Liver (tissue), 9 donors: ENCODE measurements around the gene FAM120B. TPM values are rescaled to one million over a fixed set of nuclear protein-coding genes. Genes with fewer than 3 reads are reported as not detected.
"Not testable (repeated sequence)": the region's sequence is repeated elsewhere in the genome, so short reads cannot be mapped to it uniquely, and the experiment has no call there.

Experiments used
- DNase-seq: peaks from one replicate; pipeline ENCODE4 v3.0.0-alpha.2; 2017; ENCODE audit warnings: low spot score
- H3K27ac ChIP-seq, 2 donors: one replicate each; pipeline ENCODE4 v1.7.0; 2013; ENCODE audit warnings: inconsistent platforms in 2 of 2, low read length in 2 of 2, control low read depth in 1 of 2, low read depth in 1 of 2, mild to moderate bottlenecking in 1 of 2
- H3K27me3 ChIP-seq, 4 donors: one replicate each; pipeline versions ENCODE4 v1.6.1 to v1.7.0; 2013; ENCODE audit warnings: low read length in 3 of 4, inconsistent platforms in 1 of 4, mild to moderate bottlenecking in 1 of 4, moderate library complexity in 1 of 4; ENCODE audit not compliant: control insufficient read depth in 4 of 4, insufficient read depth in 4 of 4
- H3K36me3 ChIP-seq, 4 donors: one replicate each; pipeline versions ENCODE4 v1.6.1 to v1.7.0; 2013; ENCODE audit warnings: low read length in 3 of 4, mild to moderate bottlenecking in 3 of 4, low read depth in 1 of 4, moderate library complexity in 1 of 4; ENCODE audit not compliant: control insufficient read depth in 4 of 4, insufficient read depth in 3 of 4
- H3K4me1 ChIP-seq, 4 donors: one replicate each; pipeline versions ENCODE4 v1.6.1 to v1.7.0; 2013; ENCODE audit warnings: low read length in 3 of 4, mild to moderate bottlenecking in 3 of 4, moderate library complexity in 1 of 4; ENCODE audit not compliant: control insufficient read depth in 4 of 4, insufficient read depth in 4 of 4
- H3K4me3 ChIP-seq, 3 donors: one replicate each; pipeline versions ENCODE4 v1.6.1 to v1.7.0; 2013; ENCODE audit warnings: low read length in 3 of 3, control low read depth in 1 of 3, low read depth in 1 of 3, mild to moderate bottlenecking in 1 of 3
- H3K9ac ChIP-seq, 2 donors: one replicate each; pipeline ENCODE4 v1.7.0; 2013; ENCODE audit warnings: low read length in 2 of 2, mild to moderate bottlenecking in 2 of 2, moderate library complexity in 2 of 2, control low read depth in 1 of 2, low read depth in 1 of 2
- H3K9me3 ChIP-seq, 4 donors: one replicate each; pipeline versions ENCODE4 v1.6.1 to v1.7.0; 2013; ENCODE audit warnings: low read length in 3 of 4; ENCODE audit not compliant: control insufficient read depth in 4 of 4
- ATF3 ChIP-seq: IDR thresholded peaks from 2 replicates; pipeline ENCODE4 v1.6.1; 2016; ENCODE audit warnings: antibody characterized with exemption
- CTCF ChIP-seq: fragments of 150-350 bp; IDR thresholded peaks from 2 replicates; pipeline ENCODE4 v1.5.1; 2017; ENCODE audit warnings: improper control_type of control experiment, low read depth, low read length; ENCODE audit not compliant: missing input control
- EGR1 ChIP-seq, 2 donors: IDR thresholded peaks; 2 replicates each; pipeline ENCODE4 v1.6.1; 2016 to 2018; ENCODE audit warnings: antibody characterized with exemption in 2 of 2, low read depth in 2 of 2
- GABPA ChIP-seq, 2 donors: IDR thresholded peaks in 1 of 2; conservative IDR thresholded peaks in 1 of 2; 2 replicates each; pipeline ENCODE4 v1.6.1; 2016; ENCODE audit warnings: antibody characterized with exemption in 2 of 2, mild to moderate bottlenecking in 1 of 2, moderate library complexity in 1 of 2
- HNF4A ChIP-seq, 2 donors: conservative IDR thresholded peaks; 2 replicates each; pipeline ENCODE4 v1.6.1; 2016; ENCODE audit warnings: antibody characterized with exemption in 2 of 2, mild to moderate bottlenecking in 2 of 2
- MAX ChIP-seq: IDR thresholded peaks from 2 replicates; pipeline ENCODE4 v1.6.1; 2016; ENCODE audit warnings: antibody characterized with exemption
- RAD21 ChIP-seq, 2 donors: IDR thresholded peaks; 2 replicates each; pipeline ENCODE4 v1.6.1; 2016; ENCODE audit warnings: antibody characterized with exemption in 2 of 2, mild to moderate bottlenecking in 2 of 2
- RXRA ChIP-seq, 2 donors: IDR thresholded peaks; 2 replicates each; pipeline ENCODE4 v1.6.1; 2017 to 2018; ENCODE audit warnings: antibody characterized with exemption in 2 of 2, mild to moderate bottlenecking in 1 of 2
- SP1 ChIP-seq: IDR thresholded peaks from 2 replicates; pipeline ENCODE4 v1.6.1; 2018; ENCODE audit warnings: antibody characterized with exemption, mild to moderate bottlenecking
- YY1 ChIP-seq: IDR thresholded peaks from 2 replicates; pipeline ENCODE4 v1.6.1; 2016; ENCODE audit warnings: antibody characterized with exemption, mild to moderate bottlenecking
- ZBTB33 ChIP-seq: IDR thresholded peaks from 2 replicates; pipeline ENCODE4 v1.6.1; 2016; ENCODE audit warnings: antibody characterized with exemption
- WGBS: extraction: QIAGEN DNeasy Blood & Tissue Kit; methylation state at CpG from one replicate; pipeline ENCODE4 v1.1.7; 2013; 5-methylcytosine and 5-hydroxymethylcytosine counted together
- polyA plus RNA-seq, 2 donors: library from polyadenylated mRNA; stranded (reverse) in 1 of 2; unstranded in 1 of 2; fragments of 200-250 nt in 1 of 2; fragments of >200 nt in 1 of 2; fragmentation: Nextera tagmentation in 1 of 2; extraction: Ambion mirVana in 1 of 2; gene quantifications; one replicate each; pipeline versions ENCODE4 v1.2.1 to v1.2.3, GENCODE V29; 2013 to 2015
- total RNA-seq, 2 donors: library from RNA; depleted of rRNA; stranded (reverse); fragments of >200 nt; gene quantifications; one replicate each; pipeline ENCODE4 v1.2.3, GENCODE V29; 2014
- donor health status: healthy.
- donor health status: healthy.
- donor health status: healthy.
- donor health status: healthy.
- donor health status: healthy.

Gene FAM120B
- total and polyA plus RNA-seq, 4 donors, result 6.0 to 11.1 (median 9.1) TPM

DNA sequence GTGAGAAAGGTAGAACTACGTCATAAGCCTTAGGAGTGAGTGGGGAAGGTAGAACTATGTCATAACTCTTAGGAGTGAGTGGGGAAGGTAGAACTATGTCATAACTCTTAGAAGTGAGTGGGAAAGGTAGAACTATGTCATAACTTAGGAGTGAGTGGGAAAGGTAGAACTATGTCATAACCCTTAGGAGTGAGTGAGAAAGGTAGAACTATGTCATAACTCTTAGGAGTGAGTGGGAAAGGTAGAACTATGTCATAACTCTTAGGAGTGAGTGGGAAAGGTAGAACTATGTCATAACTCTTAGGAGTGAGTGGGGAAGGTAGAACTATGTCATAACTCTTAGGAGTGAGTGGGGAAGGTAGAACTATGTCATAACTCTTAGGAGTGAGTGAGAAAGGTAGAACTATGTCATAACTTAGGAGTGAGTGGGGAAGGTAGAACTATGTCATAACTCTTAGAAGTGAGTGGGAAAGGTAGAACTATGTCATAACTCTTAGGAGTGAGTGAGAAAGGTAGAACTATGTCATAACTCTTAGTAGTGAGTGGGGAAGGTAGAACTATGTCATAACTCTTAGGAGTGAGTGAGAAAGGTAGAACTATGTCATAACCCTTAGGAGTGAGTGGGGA lies 92.3 kb downstream of the FAM120B start:
- not testable (repeated sequence) for H3K4me3 ChIP-seq, H3K27me3 ChIP-seq, H3K27ac ChIP-seq, DNase-seq, H3K9ac ChIP-seq, H3K9me3 ChIP-seq, H3K4me1 ChIP-seq
- WGBS, result 93% methylated on average over 1 of the region's 1 CpG
- peaks cover 7 to 67% (median 44%) of the 10 kb centered on the region in 4 donors for H3K36me3 ChIP-seq

GRCh38 chr6:170399955-170400558 lies 93.5 kb downstream of the FAM120B start:
- H3K9ac ChIP-seq, H3K27me3 ChIP-seq, H3K4me1 ChIP-seq, H3K27ac ChIP-seq, H3K9me3 ChIP-seq, H3K4me3 ChIP-seq, DNase-seq: not testable (repeated sequence)
- WGBS, result 72% methylated on average over 2 of the region's 2 CpGs
- peaks cover 6 to 67% (median 49%) of the 10 kb centered on the region in 4 donors for H3K36me3 ChIP-seq

DNA sequence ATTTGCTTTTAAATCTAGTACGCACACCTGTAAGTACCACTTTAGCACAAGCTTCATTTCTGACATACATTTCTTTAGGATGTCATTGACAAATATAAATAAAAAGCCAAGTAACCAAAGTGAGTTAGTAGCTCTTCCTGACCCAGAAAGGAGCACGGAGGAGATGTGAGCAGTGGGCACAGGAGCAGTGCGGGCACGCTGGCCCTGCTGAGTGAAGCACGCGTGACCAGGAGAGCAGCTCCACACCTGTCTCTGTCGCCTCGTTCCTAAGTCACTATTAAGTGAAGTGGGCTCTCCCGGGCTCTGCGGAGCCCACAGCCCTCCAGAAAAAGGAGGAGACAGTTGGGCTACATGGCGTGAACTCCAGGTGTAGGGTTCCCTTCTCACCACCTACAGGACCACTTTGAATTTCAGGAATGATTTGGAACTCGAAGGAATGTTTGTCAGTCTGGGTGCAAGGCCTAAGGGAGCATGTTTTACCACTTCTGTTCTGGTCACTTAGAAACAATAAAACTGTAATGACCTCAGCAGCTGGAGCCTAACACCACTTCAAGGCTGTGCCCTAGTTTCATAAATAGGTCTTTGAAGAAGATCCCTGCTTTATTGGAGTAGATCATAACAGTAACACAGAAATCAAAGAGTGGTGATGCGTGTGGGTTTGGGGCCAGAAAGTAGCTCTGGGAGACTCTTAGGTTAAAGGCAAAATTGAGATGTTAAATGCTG lies 95.9 kb downstream of the FAM120B start:
- H3K36me3 ChIP-seq, result peaks cover 6 to 63% (median 37%) of the 10 kb centered on the region in 4 donors
- DNase-seq, result no peak

GRCh38 chr6:170403451-170403850 lies 96.9 kb downstream of the FAM120B start:
- Histone ChIP-seq H3K27me3 (no peaks in the 10 kb centered on the region), H3K4me1 (no peaks in the 10 kb centered on the region), H3K36me3 (peaks cover 6 to 59% (median 36%) of the 10 kb centered on the region in 4 donors), H3K9ac (no peak overlapping the region), H3K27ac (no peak overlapping the region), H3K4me3 (no peak overlapping the region), H3K9me3 (no peaks in the 10 kb centered on the region)
- 89% methylated on average over 3 of the region's 3 CpGs for WGBS
- DNase-seq, result no peak
- no peak for TF ChIP-seq CTCF
- no peak for TF ChIP-seq ATF3
- TF ChIP-seq GABPA (IDR thresholded peaks at IDR 0.05 in 1 of 2, conservative IDR thresholded peaks at IDR 0.05 in 1 of 2), result no peak
- no peak for TF ChIP-seq RAD21 (IDR thresholded peaks at IDR 0.05)
- TF ChIP-seq RXRA (IDR thresholded peaks at IDR 0.05), result no peak
- no peak for TF ChIP-seq HNF4A (conservative IDR thresholded peaks at IDR 0.05)
- no peak for TF ChIP-seq YY1
- TF ChIP-seq EGR1 (IDR thresholded peaks at IDR 0.05; ENCODE audit: low read depth in 2 of 2), result no peak
- no peak for TF ChIP-seq ZBTB33

More for the DNA sequence above, 95.9 kb downstream of the FAM120B start:
- 93% methylated on average over 13 of the region's 13 CpGs for WGBS
- Histone ChIP-seq H3K9ac (no peak overlapping the region), H3K9me3 (no peaks in the 10 kb centered on the region), H3K27ac (no peak overlapping the region), H3K27me3 (no peaks in the 10 kb centered on the region), H3K4me3 (no peak overlapping the region), H3K4me1 (no peaks in the 10 kb centered on the region)
- no peak for TF ChIP-seq SP1
- no peak for TF ChIP-seq YY1
- TF ChIP-seq ATF3, result no peak
- TF ChIP-seq HNF4A (conservative IDR thresholded peaks at IDR 0.05), result no peak
- no peak for TF ChIP-seq MAX
